A673 (cell line): ENCODE data around the gene SEMA5A. TPM values are rescaled to one million over a fixed set of nuclear protein-coding genes. Genes with fewer than 3 reads are reported as not detected.

ENCODE experiments used
- microRNA-seq: library from miRNA; unstranded; fragments of <30 nt; microRNA quantifications from one replicate; pipeline ENCODE4 v1.2.0, GENCODE V29; 2021
- total RNA-seq: library from RNA; stranded (reverse); gene quantifications from 2 replicates; pipeline ENCODE4 v1.2.3, GENCODE V29; 2021

Gene SEMA5A
- total RNA-seq, 1 experiment from 2014 or later = 0.17 TPM

Small RNA genes lying within 50 kb of the gene (microRNA-seq; reads per million reads assigned to microRNA genes)
- gene MIR4636 = not detected

Other genes starting within 250 kb of the SEMA5A start
- not detected in 2 replicates for gene TAS2R1, start 84.3 kb upstream of the SEMA5A start, total RNA-seq